Measurements from ENCODE around the gene HERC2. TPM values are rescaled to one million over a fixed set of nuclear protein-coding genes. Genes with fewer than 3 reads are reported as not detected.
"Not testable (repeated sequence)": the region's sequence is repeated elsewhere in the genome, so short reads cannot be mapped to it uniquely, and the experiment has no call there.

HERC2 gene
- total RNA-seq, 1 experiment from 2014 or later: 19.7 TPM

DNA sequence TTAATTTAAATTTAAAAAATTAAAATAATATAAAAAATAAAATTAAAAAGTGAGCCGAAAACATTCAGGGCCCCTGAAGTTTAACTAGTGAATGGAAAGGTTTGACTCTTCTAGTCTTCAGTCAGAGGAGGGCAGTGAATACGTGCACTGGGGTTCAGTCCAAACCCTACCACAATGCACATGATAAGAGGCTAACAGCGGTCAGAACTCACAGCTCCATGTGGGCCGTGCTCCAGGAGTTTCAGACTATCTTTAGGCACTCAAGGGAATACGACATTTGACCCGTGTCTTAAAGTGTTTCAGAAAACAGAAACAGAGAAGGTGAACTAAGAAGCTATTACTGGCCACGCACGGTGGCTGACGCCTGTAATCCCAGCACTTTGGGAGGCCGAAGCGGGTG lies 11.5 kb downstream of the HERC2 start:
- H3K27me3 Mint-ChIP-seq (ENCODE audit: unreplicated experiment); BruUV-seq (replicated peaks); intact Hi-C loops (cut with micrococcal nuclease; ENCODE audit: unreplicated experiment); DNase-seq; H3K27ac Mint-ChIP-seq (ENCODE audit: unreplicated experiment); H3K36me3 Mint-ChIP-seq (ENCODE audit: insufficient read depth, unreplicated experiment); CTCF ChIA-PET; H3K4me1 Mint-ChIP-seq (ENCODE audit: low read depth, unreplicated experiment); H3K4me3 Mint-ChIP-seq (ENCODE audit: low read depth, unreplicated experiment); H3K9me3 Mint-ChIP-seq (ENCODE audit: low read depth, unreplicated experiment): not testable (repeated sequence)

DNA sequence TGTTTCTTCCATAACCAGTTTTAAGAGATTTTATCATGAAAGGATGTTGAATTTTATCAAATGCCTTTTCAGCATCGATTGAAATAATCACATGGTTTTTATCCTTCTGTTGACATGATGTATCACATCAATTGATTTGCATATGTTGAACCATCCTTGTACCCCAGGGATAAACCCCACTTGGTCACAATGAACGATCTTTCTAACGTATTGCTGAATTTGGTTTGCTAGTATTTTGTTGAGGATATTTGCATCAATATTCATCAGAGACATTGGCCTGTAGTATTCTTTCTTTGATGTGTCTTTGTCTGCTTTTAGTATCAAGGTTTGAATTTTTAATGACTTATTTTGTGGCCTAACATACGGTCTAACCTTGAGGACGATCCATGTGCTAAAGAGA lies 13.3 kb downstream of the HERC2 start:
- DNase-seq; CTCF ChIA-PET; H3K27me3 Mint-ChIP-seq (ENCODE audit: unreplicated experiment); H3K36me3 Mint-ChIP-seq (ENCODE audit: insufficient read depth, unreplicated experiment); H3K27ac Mint-ChIP-seq (ENCODE audit: unreplicated experiment); BruUV-seq (replicated peaks); H3K9me3 Mint-ChIP-seq (ENCODE audit: low read depth, unreplicated experiment); H3K4me1 Mint-ChIP-seq (ENCODE audit: low read depth, unreplicated experiment); intact Hi-C loops (cut with micrococcal nuclease; ENCODE audit: unreplicated experiment); H3K4me3 Mint-ChIP-seq (ENCODE audit: low read depth, unreplicated experiment): not testable (repeated sequence)

DNA sequence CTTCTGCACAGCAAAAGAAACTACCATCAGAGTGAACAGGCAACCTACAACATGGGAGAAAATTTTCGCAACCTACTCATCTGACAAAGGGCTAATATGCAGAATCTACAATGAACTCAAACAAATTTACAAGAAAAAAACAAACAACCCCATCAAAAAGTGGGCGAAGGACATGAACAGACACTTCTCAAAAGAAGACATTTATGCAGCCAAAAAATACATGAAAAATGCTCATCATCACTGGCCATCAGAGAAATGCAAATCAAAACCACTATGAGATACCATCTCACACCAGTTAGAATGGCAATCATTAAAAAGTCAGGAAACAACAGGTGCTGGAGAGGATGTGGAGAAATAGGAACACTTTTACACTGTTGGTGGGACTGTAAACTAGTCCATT lies 16.3 kb downstream of the HERC2 start:
- CTCF ChIA-PET; intact Hi-C loops (cut with micrococcal nuclease; ENCODE audit: unreplicated experiment); H3K4me3 Mint-ChIP-seq (ENCODE audit: low read depth, unreplicated experiment); BruUV-seq (replicated peaks); H3K36me3 Mint-ChIP-seq (ENCODE audit: insufficient read depth, unreplicated experiment); H3K27ac Mint-ChIP-seq (ENCODE audit: unreplicated experiment); H3K27me3 Mint-ChIP-seq (ENCODE audit: unreplicated experiment); H3K4me1 Mint-ChIP-seq (ENCODE audit: low read depth, unreplicated experiment); DNase-seq; H3K9me3 Mint-ChIP-seq (ENCODE audit: low read depth, unreplicated experiment): not testable (repeated sequence)

GRCh38 chr15:28297434-28297833 lies 24.5 kb downstream of the HERC2 start:
- CTCF ChIA-PET; H3K36me3 Mint-ChIP-seq (ENCODE audit: insufficient read depth, unreplicated experiment); BruUV-seq (replicated peaks): not testable (repeated sequence)

DNA sequence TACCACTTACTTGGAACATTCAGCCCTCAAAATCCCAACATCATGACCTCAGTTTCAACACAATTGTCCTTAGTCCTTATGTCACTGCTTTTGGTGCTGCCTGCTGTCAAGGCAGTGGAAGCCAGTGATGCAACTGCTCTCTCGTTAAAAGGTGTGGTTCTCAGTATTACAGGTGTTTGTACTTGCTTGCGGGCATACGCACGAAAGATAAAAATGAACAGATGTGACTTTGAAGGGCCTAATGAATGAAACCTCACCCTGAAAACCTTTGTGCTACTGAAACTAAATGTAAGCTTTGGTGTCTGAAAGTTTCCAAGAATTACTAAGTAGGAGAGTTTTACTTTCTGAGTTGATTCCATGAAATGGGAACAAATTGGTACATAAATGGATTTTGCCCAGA lies 25.2 kb downstream of the HERC2 start:
- H3K36me3 Mint-ChIP-seq (ENCODE audit: insufficient read depth, unreplicated experiment); H3K27ac Mint-ChIP-seq (ENCODE audit: unreplicated experiment); DNase-seq; H3K4me1 Mint-ChIP-seq (ENCODE audit: low read depth, unreplicated experiment); H3K4me3 Mint-ChIP-seq (ENCODE audit: low read depth, unreplicated experiment); intact Hi-C loops (cut with micrococcal nuclease; ENCODE audit: unreplicated experiment); H3K27me3 Mint-ChIP-seq (ENCODE audit: unreplicated experiment); H3K9me3 Mint-ChIP-seq (ENCODE audit: low read depth, unreplicated experiment); BruUV-seq (replicated peaks); CTCF ChIA-PET: not testable (repeated sequence)

More at GRCh38 chr15:28297434-28297833, 24.5 kb downstream of the HERC2 start:
- intact Hi-C loops (cut with micrococcal nuclease; ENCODE audit: unreplicated experiment); H3K4me1 Mint-ChIP-seq (ENCODE audit: low read depth, unreplicated experiment); H3K4me3 Mint-ChIP-seq (ENCODE audit: low read depth, unreplicated experiment); H3K9me3 Mint-ChIP-seq (ENCODE audit: low read depth, unreplicated experiment); DNase-seq; H3K27ac Mint-ChIP-seq (ENCODE audit: unreplicated experiment); H3K27me3 Mint-ChIP-seq (ENCODE audit: unreplicated experiment): not testable (repeated sequence)

DNA sequence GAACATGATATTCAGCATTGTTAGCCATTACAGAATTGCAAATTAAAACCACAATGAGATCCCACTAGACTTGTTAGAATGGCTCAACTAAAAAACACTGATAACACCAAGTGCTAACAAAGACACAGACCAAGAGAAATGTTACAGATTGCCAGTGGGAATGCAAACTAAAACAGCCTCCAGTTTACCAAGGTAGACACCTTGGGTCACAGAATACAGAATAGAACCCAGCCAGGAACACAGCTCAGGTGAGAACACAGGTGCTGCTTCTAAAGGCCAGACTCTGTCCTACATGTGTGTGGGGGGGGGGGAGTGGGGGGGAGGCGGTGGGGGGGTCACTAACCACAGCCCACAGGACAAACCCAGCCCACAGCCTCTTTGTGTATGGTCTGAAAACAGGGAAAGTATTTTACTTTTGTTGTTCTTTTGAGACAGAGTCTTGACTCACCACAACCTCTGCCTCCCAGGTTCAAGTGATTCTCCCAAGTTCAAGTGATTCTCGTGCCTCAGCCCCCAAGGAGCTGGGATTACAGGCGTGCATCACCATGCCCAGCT lies 26.9 kb downstream of the HERC2 start:
- H3K27ac Mint-ChIP-seq (ENCODE audit: unreplicated experiment); H3K4me3 Mint-ChIP-seq (ENCODE audit: low read depth, unreplicated experiment); BruUV-seq (replicated peaks); DNase-seq; CTCF ChIA-PET; H3K36me3 Mint-ChIP-seq (ENCODE audit: insufficient read depth, unreplicated experiment); intact Hi-C loops (cut with micrococcal nuclease; ENCODE audit: unreplicated experiment); H3K9me3 Mint-ChIP-seq (ENCODE audit: low read depth, unreplicated experiment); H3K27me3 Mint-ChIP-seq (ENCODE audit: unreplicated experiment); H3K4me1 Mint-ChIP-seq (ENCODE audit: low read depth, unreplicated experiment): not testable (repeated sequence)

GRCh38 chr15:28294560-28294959 lies 27.4 kb downstream of the HERC2 start:
- intact Hi-C loops (cut with micrococcal nuclease; ENCODE audit: unreplicated experiment); H3K9me3 Mint-ChIP-seq (ENCODE audit: low read depth, unreplicated experiment); H3K27ac Mint-ChIP-seq (ENCODE audit: unreplicated experiment); H3K27me3 Mint-ChIP-seq (ENCODE audit: unreplicated experiment); DNase-seq; H3K36me3 Mint-ChIP-seq (ENCODE audit: insufficient read depth, unreplicated experiment); BruUV-seq (replicated peaks); H3K4me3 Mint-ChIP-seq (ENCODE audit: low read depth, unreplicated experiment); CTCF ChIA-PET; H3K4me1 Mint-ChIP-seq (ENCODE audit: low read depth, unreplicated experiment): not testable (repeated sequence)

Data from Calu3 (cell line).